Activated naive CD8-positive, alpha-beta T cell treated with anti-CD3 and anti-CD28 coated beads, Interleukin-2, amount 10 ng/mL, durations not matched to agents 7 days and 5 days (primary cell): ENCODE results near the gene MORC3. TPM values are rescaled to one million over a fixed set of nuclear protein-coding genes. Genes with fewer than 3 reads are reported as not detected.
"Not testable (repeated sequence)": the region's sequence is repeated elsewhere in the genome, so short reads cannot be mapped to it uniquely, and the experiment has no call there.

Experiments used
- ATAC-seq: fragments of 150-1000 bp; cut with Tn5 transposase; one replicate; pipeline ENCODE4 v1.10.0; 2021; ENCODE audit warnings: low read depth, moderate library complexity
- POLR2A ChIA-PET: fragments of 350-600 bp; sonication (Branson Sonifier 250); formaldehyde crosslinking; loops from one replicate; lab custom pipeline; 2021; ENCODE audit warnings: antibody characterized with exemption; lab: Charles Lee
- DNase-seq: peaks from one replicate; pipeline ENCODE4 v3.0.0; 2021
- H3K27ac Mint-ChIP-seq: one replicate; pipeline ENCODE4 v1.8.0; 2022; ENCODE audit warnings: mild to moderate bottlenecking, mixed read lengths
- H3K27me3 Mint-ChIP-seq: one replicate; pipeline ENCODE4 v1.8.0; 2022; ENCODE audit warnings: mild to moderate bottlenecking, moderate library complexity, mixed read lengths
- H3K36me3 Mint-ChIP-seq: one replicate; pipeline ENCODE4 v1.8.0; 2021; ENCODE audit warnings: mild to moderate bottlenecking, mixed read lengths
- H3K4me1 Mint-ChIP-seq: one replicate; pipeline ENCODE4 v1.8.0; 2021; ENCODE audit warnings: mixed read lengths
- H3K4me3 Mint-ChIP-seq: one replicate; pipeline ENCODE4 v1.8.0; 2022; ENCODE audit warnings: mild to moderate bottlenecking, moderate library complexity, mixed read lengths
- H3K9me3 Mint-ChIP-seq: one replicate; pipeline ENCODE4 v1.8.0; 2021; ENCODE audit warnings: mixed read lengths
- total RNA-seq, 2 experiments: library from RNA; stranded (reverse); gene quantifications; one replicate each; pipeline ENCODE4 v1.2.3, GENCODE V29; 2021

MORC3 gene
- total RNA-seq, 2 experiments from 2014 or later = 46.7 to 53.7 TPM

- H3K4me1 Mint-ChIP-seq = peaks cover 2% of the 10 kb centered on the region
- peaks cover 5% of the 10 kb centered on the region for H3K36me3 Mint-ChIP-seq
- H3K27ac Mint-ChIP-seq = no peak overlapping the region
- DNase-seq (no peak), ATAC-seq (no peak)
- POLR2A ChIA-PET = interaction anchor here (0.6 kb wide), 1 partner anchor 46 kb away, joined by 3 read pairs; no protein-coding TSS in a partner anchor
- no peak overlapping the region for H3K4me3 Mint-ChIP-seq
- H3K9me3 Mint-ChIP-seq = peaks cover 2% of the 10 kb centered on the region
- no peaks in the 10 kb centered on the region for H3K27me3 Mint-ChIP-seq
These were observed 59.3 kb downstream of the MORC3 start for GRCh38 chr21:36379251-36379650.

- Mint-ChIP-seq H3K4me1 (peaks cover 8% of the 10 kb centered on the region), H3K9me3 (peaks cover 2% of the 10 kb centered on the region), H3K27ac (no peak overlapping the region), H3K27me3 (no peaks in the 10 kb centered on the region), H3K4me3 (no peak overlapping the region), H3K36me3 (peaks cover 7% of the 10 kb centered on the region)
- DNase-seq (no peak), ATAC-seq (no peak)
- POLR2A ChIA-PET = no interaction called here
These were observed 62.0 kb downstream of the MORC3 start for GRCh38 chr21:36381841-36382589.

- POLR2A ChIA-PET = interaction anchor here (0.6 to 1.0 kb wide), 2 partner anchors 231 to 236 kb away, joined by 3 to 8 read pairs; no protein-coding TSS in a partner anchor
- peaks cover 12% of the 10 kb centered on the region for H3K4me1 Mint-ChIP-seq
These were observed 62.7 kb downstream of the MORC3 start for GRCh38 chr21:36382722-36383121.

GRCh38 chr21:36384885-36385232, 64.9 kb downstream of the MORC3 start:
- POLR2A ChIA-PET = interaction anchor here (1.0 to 1.6 kb wide), 4 partner anchors 8 to 15 kb away, joined by 3 to 5 read pairs (median 4); no protein-coding TSS in a partner anchor
- Mint-ChIP-seq H3K27ac (no peak overlapping the region), H3K4me1 (peaks cover 19% of the 10 kb centered on the region), H3K36me3 (peaks cover 25% of the 10 kb centered on the region), H3K27me3 (no peaks in the 10 kb centered on the region), H3K4me3 (peak overlapping the region; percentile 39), H3K9me3 (peaks cover 2% of the 10 kb centered on the region)
- DNase-seq = no peak
- ATAC-seq = no peak

More at GRCh38 chr21:36382722-36383121, 62.7 kb downstream of the MORC3 start:
- H3K36me3 Mint-ChIP-seq = peaks cover 10% of the 10 kb centered on the region
- not testable (repeated sequence) for H3K27me3 Mint-ChIP-seq, H3K27ac Mint-ChIP-seq, H3K4me3 Mint-ChIP-seq, DNase-seq, ATAC-seq, H3K9me3 Mint-ChIP-seq

GRCh38 chr21:36385233-36386030, 65.4 kb downstream of the MORC3 start, which contains the start of gene CHAF1B:
TSS of gene CHAF1B (plus strand) at chr21:36385392. CDS start at chr21:36386137, 745 bp downstream.
- Mint-ChIP-seq H3K27me3 (no peaks in the 10 kb centered on the region), H3K4me1 (peaks cover 19% of the 10 kb centered on the region), H3K4me3 (peak within 1 kb of the TSS; percentile 88), H3K36me3 (peaks cover 25% of the 10 kb centered on the region), H3K9me3 (peaks cover 2% of the 10 kb centered on the region), H3K27ac (peak within 1 kb of the TSS; percentile 85)
- DNase-seq (peak; percentile 96), ATAC-seq (peak; percentile 92)
- POLR2A ChIA-PET = interaction anchor here (0.6 to 1.6 kb wide), 8 partner anchors 9 to 66 kb away, joined by 3 to 6 read pairs (median 4); partner anchors contain the start of gene MORC3

GRCh38 chr21:36386031-36386642, 66.1 kb downstream of the MORC3 start:
- Mint-ChIP-seq H3K4me3 (peak overlapping the region; percentile 88), H3K4me1 (peaks cover 19% of the 10 kb centered on the region), H3K27me3 (no peaks in the 10 kb centered on the region), H3K9me3 (peaks cover 2% of the 10 kb centered on the region), H3K27ac (peak overlapping the region; percentile 85), H3K36me3 (peaks cover 27% of the 10 kb centered on the region)
- POLR2A ChIA-PET = interaction anchor here (0.6 to 1.6 kb wide), 9 partner anchors 10 to 201 kb away, joined by 3 to 6 read pairs (median 4); partner anchors contain the start of gene MORC3
- ATAC-seq = no peak
- DNase-seq = no peak

GRCh38 chr21:36388096-36388495, 68.1 kb downstream of the MORC3 start:
- no peak overlapping the region for H3K27ac Mint-ChIP-seq
- POLR2A ChIA-PET = interaction anchor here (0.7 kb wide), 1 partner anchor 483 kb away, joined by 4 read pairs; no protein-coding TSS in a partner anchor
- no peak overlapping the region for H3K4me3 Mint-ChIP-seq
- no peaks in the 10 kb centered on the region for H3K9me3 Mint-ChIP-seq
- H3K36me3 Mint-ChIP-seq = peaks cover 39% of the 10 kb centered on the region
- peaks cover 17% of the 10 kb centered on the region for H3K4me1 Mint-ChIP-seq
- no peaks in the 10 kb centered on the region for H3K27me3 Mint-ChIP-seq
- DNase-seq (no peak), ATAC-seq (no peak)

- POLR2A ChIA-PET = interaction anchor here (0.6 to 0.7 kb wide), 2 partner anchors 130 to 482 kb away, joined by 4 read pairs; no protein-coding TSS in a partner anchor
- H3K4me1 Mint-ChIP-seq = peaks cover 17% of the 10 kb centered on the region
- no peaks in the 10 kb centered on the region for H3K9me3 Mint-ChIP-seq
- no peaks in the 10 kb centered on the region for H3K27me3 Mint-ChIP-seq
- DNase-seq (no peak), ATAC-seq (no peak)
- H3K36me3 Mint-ChIP-seq = peaks cover 43% of the 10 kb centered on the region
- H3K4me3 Mint-ChIP-seq = no peak overlapping the region
- H3K27ac Mint-ChIP-seq = no peak overlapping the region
These were observed 68.8 kb downstream of the MORC3 start for GRCh38 chr21:36388835-36389234.

GRCh38 chr21:36391649-36392048, 71.7 kb downstream of the MORC3 start:
- Mint-ChIP-seq H3K4me1 (peaks cover 14% of the 10 kb centered on the region), H3K36me3 (peaks cover 56% of the 10 kb centered on the region)
- DNase-seq, H3K4me3 Mint-ChIP-seq, ATAC-seq, H3K27ac Mint-ChIP-seq, H3K9me3 Mint-ChIP-seq, POLR2A ChIA-PET, H3K27me3 Mint-ChIP-seq: not testable (repeated sequence)

- POLR2A ChIA-PET = interaction anchor here (1.9 kb wide), 1 partner anchor 10 kb away, joined by 5 read pairs; the partner anchor contains the start of gene CHAF1B
- peaks cover 52% of the 10 kb centered on the region for H3K36me3 Mint-ChIP-seq
- H3K9me3 Mint-ChIP-seq = no peaks in the 10 kb centered on the region
- no peak overlapping the region for H3K4me3 Mint-ChIP-seq
- ATAC-seq (no peak), DNase-seq (no peak)
- H3K27ac Mint-ChIP-seq = no peak overlapping the region
- no peaks in the 10 kb centered on the region for H3K27me3 Mint-ChIP-seq
- peaks cover 1% of the 10 kb centered on the region for H3K4me1 Mint-ChIP-seq
These were observed 75.5 kb downstream of the MORC3 start for GRCh38 chr21:36395353-36396111.

- DNase-seq (no peak), ATAC-seq (no peak)
- Mint-ChIP-seq H3K27ac (peak overlapping the region; percentile 40), H3K4me1 (peaks cover 1% of the 10 kb centered on the region), H3K4me3 (no peak overlapping the region), H3K36me3 (peaks cover 52% of the 10 kb centered on the region), H3K9me3 (no peaks in the 10 kb centered on the region), H3K27me3 (no peaks in the 10 kb centered on the region)
- POLR2A ChIA-PET = interaction anchor here (1.9 kb wide), 1 partner anchor 11 kb away, joined by 5 read pairs; the partner anchor contains the start of gene CHAF1B
These were observed 76.3 kb downstream of the MORC3 start for GRCh38 chr21:36396325-36396724.

GRCh38 chr21:36396971-36397370, 77.0 kb downstream of the MORC3 start:
- Mint-ChIP-seq H3K27ac (peak overlapping the region; percentile 40), H3K4me3 (no peak overlapping the region), H3K36me3 (peaks cover 52% of the 10 kb centered on the region), H3K9me3 (no peaks in the 10 kb centered on the region), H3K4me1 (peaks cover 1% of the 10 kb centered on the region), H3K27me3 (no peaks in the 10 kb centered on the region)
- POLR2A ChIA-PET = interaction anchor here (1.9 kb wide), 1 partner anchor 12 kb away, joined by 5 read pairs; the partner anchor contains the start of gene CHAF1B
- ATAC-seq (no peak), DNase-seq (no peak)
